GM23338 (cell line): Measurements from ENCODE around the gene ZNF626. TPM values are rescaled to one million over a fixed set of nuclear protein-coding genes. Genes with fewer than 3 reads are reported as not detected.

Experiments
- polyA plus RNA-seq: library from polyadenylated mRNA; unstranded; fragments of >200 nt; fragmentation: Nextera tagmentation; extraction: Ambion mirVana; gene quantifications from 2 replicates; pipeline ENCODE4 v1.2.1, GENCODE V29; 2016
- total RNA-seq: library from RNA; depleted of rRNA; stranded (reverse); fragments of >200 nt; shearing (Covaris generic); gene quantifications from 2 replicates; pipeline ENCODE4 v1.2.3, GENCODE V29; 2014; rRNA removed

ZNF626 gene
- total and polyA plus RNA-seq, 2 experiments from 2014 or later, result 18.5 to 45.7 TPM

Other genes with a start within 250 kb of the ZNF626 start
- gene ZNF737, start 95.8 kb downstream of the ZNF626 start, total RNA-seq, result 22.5 and 25.7 TPM in 2 replicates
- 5.7 and 6.9 TPM in 2 replicates for gene ZNF737, start 95.8 kb downstream of the ZNF626 start, polyA plus RNA-seq
- gene ZNF66, start 114.7 kb upstream of the ZNF626 start, total RNA-seq, result 58.8 and 67.3 TPM in 2 replicates
- gene ZNF66, start 114.7 kb upstream of the ZNF626 start, polyA plus RNA-seq, result 13.3 and 18.5 TPM in 2 replicates